Stromal cell of bone marrow (primary cell): ENCODE measurements around the gene IQSEC3.
"Not testable (repeated sequence)": the region's sequence is repeated elsewhere in the genome, so short reads cannot be mapped to it uniquely, and the experiment has no call there.

Experiments
- DNase-seq: peaks from one replicate; pipeline ENCODE4 v3.0.0-alpha.2; 2012; ENCODE audit warnings: low read depth

Gene IQSEC3

GRCh38 chr12:177980-178828 is 111.6 kb downstream of the IQSEC3 start:
- no peak for DNase-seq

GRCh38 chr12:178829-179109 is 112.2 kb downstream of the IQSEC3 start:
- DNase-seq: no peak

GRCh38 chr12:179131-179884 is 112.7 kb downstream of the IQSEC3 start:
- no peak for DNase-seq

- no peak for DNase-seq
These were observed 113.3 kb downstream of the IQSEC3 start for GRCh38 chr12:179885-180284.

GRCh38 chr12:180445-180844 is 113.9 kb downstream of the IQSEC3 start:
- no peak for DNase-seq

GRCh38 chr12:181921-182320 is 115.4 kb downstream of the IQSEC3 start:
- DNase-seq: no peak

GRCh38 chr12:182381-182892 is 115.9 kb downstream of the IQSEC3 start:
- DNase-seq: peak; percentile 57

- DNase-seq: no peak
These were observed 118.4 kb downstream of the IQSEC3 start for GRCh38 chr12:184811-185575.

- DNase-seq: no peak
These were observed 119.0 kb downstream of the IQSEC3 start for GRCh38 chr12:185576-185955.

GRCh38 chr12:186006-186625 is 119.5 kb downstream of the IQSEC3 start:
- no peak for DNase-seq

GRCh38 chr12:187986-188909 is 121.7 kb downstream of the IQSEC3 start:
- DNase-seq: not testable (repeated sequence)

- DNase-seq: no peak
These were observed 122.5 kb downstream of the IQSEC3 start for GRCh38 chr12:188910-189621.

- no peak for DNase-seq
These were observed 123.0 kb downstream of the IQSEC3 start for GRCh38 chr12:189622-189962.

GRCh38 chr12:190881-191280 is 124.3 kb downstream of the IQSEC3 start:
- no peak for DNase-seq

GRCh38 chr12:191541-191940 is 125.0 kb downstream of the IQSEC3 start:
- no peak for DNase-seq

GRCh38 chr12:193261-193660 is 126.7 kb downstream of the IQSEC3 start:
- no peak for DNase-seq

GRCh38 chr12:194276-194675 is 127.7 kb downstream of the IQSEC3 start:
- no peak for DNase-seq

GRCh38 chr12:195156-195555 is 128.6 kb downstream of the IQSEC3 start:
- DNase-seq: no peak

- DNase-seq: no peak
These were observed 129.4 kb downstream of the IQSEC3 start for GRCh38 chr12:195951-196350.

GRCh38 chr12:196436-196835 is 129.9 kb downstream of the IQSEC3 start:
- DNase-seq: no peak

- no peak for DNase-seq
These were observed 130.8 kb downstream of the IQSEC3 start for GRCh38 chr12:197347-197746.
